Measurements from ENCODE around the gene PLA2G2A. TPM values are rescaled to one million over a fixed set of nuclear protein-coding genes. Genes with fewer than 3 reads are reported as not detected.

PLA2G2A gene
- total and polyA plus RNA-seq, 9 of the 15 experiments (the other 6 are each of a cell fraction or from before 2014, with no cell fraction given) = not detected

- no peaks in the 10 kb centered on the region for H3K9me1 ChIP-seq (ENCODE audit: control insufficient read depth, insufficient read depth, low read length)
- H2AFZ ChIP-seq (ENCODE audit: low read depth, low read length) = no peak overlapping the region
- no peaks in the 10 kb centered on the region for H4K20me1 ChIP-seq (replicated peaks; ENCODE audit: control insufficient read depth, insufficient read depth, low read length)
- no peak overlapping the region for H3K27ac ChIP-seq (ENCODE audit: extremely low read depth, low read depth, low read length)
- no peak for FAIRE-seq
- no TSS peak for BruUV-seq (replicated peaks)
- H3K4me2 ChIP-seq (ENCODE audit: insufficient read depth, low read length) = no peak overlapping the region
- no peaks in the 10 kb centered on the region for H3K79me2 ChIP-seq (ENCODE audit: control insufficient read depth, insufficient read depth, low read length)
- no peak overlapping the region for H3K4me3 ChIP-seq
- POLR2A ChIA-PET = no interaction called here
- DNase-seq (ENCODE audit: extremely low read depth in 1 of 4, low spot score in 3 of 4) = no peak
- in situ Hi-C loops (cut with MboI) = no loop called here
- H3K9ac ChIP-seq (ENCODE audit: insufficient read depth in 1 of 2, low read depth in 2 of 2, low read length in 2 of 2) = no peak overlapping the region
- no peak for TF ChIP-seq ZNF507 (tag; conservative IDR thresholded peaks at IDR 0.05)
- peak; percentile 88 for TF ChIP-seq ZNF280B (CRISPR knock-in tag; IDR thresholded peaks at IDR 0.05)
- peak; percentile 91 for TF ChIP-seq HLTF (IDR thresholded peaks at IDR 0.05)
- no peak for TF ChIP-seq CREM (IDR thresholded peaks at IDR 0.05; ENCODE audit: low read depth)
- no peak for TF ChIP-seq TCF3 (CRISPR knock-in tag; IDR thresholded peaks at IDR 0.05)
- no peak for TF ChIP-seq FOSL1 (tag; conservative IDR thresholded peaks at IDR 0.05)
- TF ChIP-seq POU5F1 (IDR thresholded peaks at IDR 0.05; ENCODE audit: borderline replicate concordance, low read depth, low read length, partially characterized antibody) = no peak
- peak; percentile 56; the same call in 1 of the 2 replicates for TF ChIP-seq ZEB2 (IDR thresholded peaks at IDR 0.05)
- peak in 1 of 2 experiments; percentile 41; a peak in 1 of 4 replicates for TF ChIP-seq TRIM24 (IDR thresholded peaks at IDR 0.05)
- peak; percentile 38; the same call in 1 of the 2 replicates for TF ChIP-seq ZNF384 (IDR thresholded peaks at IDR 0.05; ENCODE audit: low read depth, low read length)
- TF ChIP-seq TRIM28 (IDR thresholded peaks at IDR 0.05) = peak; percentile 94
- no peak for TF ChIP-seq LARP7 (IDR thresholded peaks at IDR 0.05)
- no peak for TF ChIP-seq PRPF4 (IDR thresholded peaks at IDR 0.05; ENCODE audit: insufficient read depth, low read depth, low read length, poor library complexity, severe bottlenecking)
- TF ChIP-seq MXD1 (CRISPR knock-in tag; IDR thresholded peaks at IDR 0.05; ENCODE audit: borderline replicate concordance, poor library complexity, severe bottlenecking) = no peak
- TF ChIP-seq THRA (IDR thresholded peaks at IDR 0.05) = no peak
- peak in 1 of 2 experiments; percentile 77; a peak in 1 of 3 replicates for TF ChIP-seq CBX3 (IDR thresholded peaks at IDR 0.05; ENCODE audit: borderline replicate concordance in 1 of 2, low read length in 2 of 2)
- peak; percentile 88 for TF ChIP-seq ZNF280A (IDR thresholded peaks at IDR 0.05; ENCODE audit: low read depth, partially characterized antibody)
- TF ChIP-seq ZNF707 (CRISPR knock-in tag; conservative IDR thresholded peaks at IDR 0.05) = no peak
- CTCF ChIA-PET (ENCODE audit: low intra/inter-chr PET ratio) = no interaction called here
- no peaks in the 10 kb centered on the region for H3K4me1 ChIP-seq (replicated peaks in 1 of 2; ENCODE audit: control insufficient read depth in 2 of 2, insufficient read depth in 2 of 2, low read length in 2 of 2)
- intact Hi-C loops (cut with micrococcal nuclease) = no loop called here
- H3K27me3 ChIP-seq (ENCODE audit: control insufficient read depth in 2 of 2, insufficient read depth in 2 of 2, low read length in 2 of 2) = no peaks in the 10 kb centered on the region
- ATAC-seq = no peak
- WGBS (ENCODE audit: insufficient coverage, low coverage, missing lambda C conversion rate) = 0% methylated on average over 1 of the region's 1 CpG
- peaks cover 4% of the 10 kb centered on the region; the same call in 1 of the 2 replicates for H3K9me3 ChIP-seq (replicated peaks; ENCODE audit: control insufficient read depth, insufficient read depth, low read depth, low read length)
- no peaks in the 10 kb centered on the region for H3K36me3 ChIP-seq (ENCODE audit: control insufficient read depth, insufficient read depth, low read length)
Measured at GRCh38 chr1:20017741-20018140, 38.3 kb upstream of the PLA2G2A start.
